Endothelial cell (in vitro differentiated cells): ENCODE results near the gene CPT1C. TPM values are rescaled to one million over a fixed set of nuclear protein-coding genes. Genes with fewer than 3 reads are reported as not detected.

ENCODE experiments used
- DNase-seq: peaks from one replicate; pipeline ENCODE4 v3.0.0; 2021; ENCODE audit warnings: low spot score
- H3K27ac Mint-ChIP-seq: one replicate; pipeline ENCODE4 v1.8.0; 2021; ENCODE audit warnings: mixed read lengths, inconsistent platforms; ENCODE audit not compliant: unreplicated experiment
- H3K27me3 Mint-ChIP-seq: one replicate; pipeline ENCODE4 v1.8.0; 2021; ENCODE audit warnings: mild to moderate bottlenecking, moderate library complexity, mixed read lengths, inconsistent platforms; ENCODE audit not compliant: unreplicated experiment
- H3K36me3 Mint-ChIP-seq: one replicate; pipeline ENCODE4 v1.8.0; 2021; ENCODE audit warnings: mild to moderate bottlenecking, low read depth, mixed read lengths, inconsistent platforms; ENCODE audit not compliant: unreplicated experiment
- H3K4me1 Mint-ChIP-seq: one replicate; pipeline ENCODE4 v1.8.0; 2021; ENCODE audit warnings: mild to moderate bottlenecking, mixed read lengths, inconsistent platforms; ENCODE audit not compliant: unreplicated experiment
- H3K4me3 Mint-ChIP-seq: one replicate; pipeline ENCODE4 v1.8.0; 2021; ENCODE audit warnings: mild to moderate bottlenecking, mixed read lengths, inconsistent platforms; ENCODE audit not compliant: unreplicated experiment
- H3K9me3 Mint-ChIP-seq: one replicate; pipeline ENCODE4 v1.8.0; 2021; ENCODE audit warnings: mixed read lengths, inconsistent platforms; ENCODE audit not compliant: unreplicated experiment
- total RNA-seq: library from RNA; stranded (reverse); fragmentation: NEBNext Ultra II Directional; extraction: Animal tissue kit (Norgen Biotek cat#: 25700); gene quantifications from one replicate; pipeline ENCODE4 v1.2.1, GENCODE V29; 2021; ENCODE audit not compliant: unreplicated experiment
- TF ChIP-seq, protein P1 (sequence below): fragments of 200-600 bp; sonication (generic); IDR thresholded peaks from one replicate; pipeline ENCODE4 v1.5.0; 2021; ENCODE audit warnings: antibody characterized with exemption; ENCODE audit not compliant: unreplicated experiment

The CPT1C gene
- total RNA-seq, 1 donor from 2014 or later = 94.1 TPM

DNA sequence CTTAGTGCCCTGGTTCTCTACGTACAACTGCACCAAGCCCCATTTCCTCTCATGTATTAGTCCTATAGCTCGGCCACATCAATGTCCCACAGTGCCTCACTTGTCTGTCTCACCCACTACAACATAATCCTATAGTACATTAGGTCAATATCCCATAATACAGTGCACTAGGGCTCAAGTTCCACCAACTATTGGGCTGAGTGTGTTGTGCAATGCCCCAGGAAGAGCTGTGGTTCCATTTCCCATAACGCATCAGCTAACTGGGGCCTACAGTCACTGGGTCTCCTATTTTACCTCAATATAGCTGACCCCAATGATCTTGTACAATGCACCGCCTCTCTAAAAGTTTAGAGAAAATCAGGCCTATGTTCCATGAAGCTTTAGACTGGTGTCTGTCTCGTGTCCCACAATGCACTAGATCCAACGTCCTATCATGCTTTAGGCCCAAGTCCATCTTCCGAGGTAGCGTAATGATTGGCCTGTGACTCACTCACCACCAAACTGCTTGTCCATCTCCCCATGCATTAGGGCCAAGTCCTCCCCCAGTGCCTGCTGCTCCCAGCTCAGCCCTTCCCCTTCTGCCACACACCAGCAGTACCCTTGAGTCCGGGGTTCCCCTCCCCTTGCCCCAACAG, 50.4 kb downstream of the CPT1C start:
- TF ChIP-seq, protein P1, sequence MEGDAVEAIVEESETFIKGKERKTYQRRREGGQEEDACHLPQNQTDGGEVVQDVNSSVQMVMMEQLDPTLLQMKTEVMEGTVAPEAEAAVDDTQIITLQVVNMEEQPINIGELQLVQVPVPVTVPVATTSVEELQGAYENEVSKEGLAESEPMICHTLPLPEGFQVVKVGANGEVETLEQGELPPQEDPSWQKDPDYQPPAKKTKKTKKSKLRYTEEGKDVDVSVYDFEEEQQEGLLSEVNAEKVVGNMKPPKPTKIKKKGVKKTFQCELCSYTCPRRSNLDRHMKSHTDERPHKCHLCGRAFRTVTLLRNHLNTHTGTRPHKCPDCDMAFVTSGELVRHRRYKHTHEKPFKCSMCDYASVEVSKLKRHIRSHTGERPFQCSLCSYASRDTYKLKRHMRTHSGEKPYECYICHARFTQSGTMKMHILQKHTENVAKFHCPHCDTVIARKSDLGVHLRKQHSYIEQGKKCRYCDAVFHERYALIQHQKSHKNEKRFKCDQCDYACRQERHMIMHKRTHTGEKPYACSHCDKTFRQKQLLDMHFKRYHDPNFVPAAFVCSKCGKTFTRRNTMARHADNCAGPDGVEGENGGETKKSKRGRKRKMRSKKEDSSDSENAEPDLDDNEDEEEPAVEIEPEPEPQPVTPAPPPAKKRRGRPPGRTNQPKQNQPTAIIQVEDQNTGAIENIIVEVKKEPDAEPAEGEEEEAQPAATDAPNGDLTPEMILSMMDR = no peak
- Mint-ChIP-seq H3K4me1 (no peaks in the 10 kb centered on the region), H3K36me3 (peaks cover 5% of the 10 kb centered on the region), H3K4me3 (no peak overlapping the region), H3K27me3 (peaks cover 10% of the 10 kb centered on the region), H3K27ac (no peak overlapping the region), H3K9me3 (no peaks in the 10 kb centered on the region)
- DNase-seq = no peak

DNA sequence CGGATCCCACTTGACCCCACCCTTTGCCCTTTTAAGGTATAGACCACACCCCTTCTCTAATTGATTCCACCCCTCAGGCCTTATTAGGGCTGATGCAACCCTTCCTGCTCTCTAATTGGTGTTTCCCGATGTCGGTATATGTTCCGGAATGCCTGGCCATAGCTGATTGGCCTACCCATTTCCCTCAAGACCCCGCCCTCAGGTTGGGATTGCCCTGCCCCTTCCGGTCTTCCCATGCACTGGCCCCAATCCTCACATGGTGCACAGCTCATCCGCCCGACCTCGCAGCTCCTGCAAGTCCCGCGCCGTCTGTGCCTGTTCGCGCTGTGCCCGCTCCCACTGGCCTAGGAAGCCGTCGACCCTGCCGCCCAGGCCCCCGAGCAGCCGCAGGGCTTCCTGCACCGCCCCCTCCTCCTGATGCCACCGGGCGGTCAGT, 54.0 kb downstream of the CPT1C start:
- H3K27me3 Mint-ChIP-seq = peaks cover 15% of the 10 kb centered on the region
- TF ChIP-seq, protein P1 = no peak
- H3K27ac Mint-ChIP-seq = no peak overlapping the region
- H3K4me1 Mint-ChIP-seq = no peaks in the 10 kb centered on the region
- H3K36me3 Mint-ChIP-seq = peaks cover 13% of the 10 kb centered on the region
- no peaks in the 10 kb centered on the region for H3K9me3 Mint-ChIP-seq
- DNase-seq = no peak
- H3K4me3 Mint-ChIP-seq = peak overlapping the region; percentile 67

DNA sequence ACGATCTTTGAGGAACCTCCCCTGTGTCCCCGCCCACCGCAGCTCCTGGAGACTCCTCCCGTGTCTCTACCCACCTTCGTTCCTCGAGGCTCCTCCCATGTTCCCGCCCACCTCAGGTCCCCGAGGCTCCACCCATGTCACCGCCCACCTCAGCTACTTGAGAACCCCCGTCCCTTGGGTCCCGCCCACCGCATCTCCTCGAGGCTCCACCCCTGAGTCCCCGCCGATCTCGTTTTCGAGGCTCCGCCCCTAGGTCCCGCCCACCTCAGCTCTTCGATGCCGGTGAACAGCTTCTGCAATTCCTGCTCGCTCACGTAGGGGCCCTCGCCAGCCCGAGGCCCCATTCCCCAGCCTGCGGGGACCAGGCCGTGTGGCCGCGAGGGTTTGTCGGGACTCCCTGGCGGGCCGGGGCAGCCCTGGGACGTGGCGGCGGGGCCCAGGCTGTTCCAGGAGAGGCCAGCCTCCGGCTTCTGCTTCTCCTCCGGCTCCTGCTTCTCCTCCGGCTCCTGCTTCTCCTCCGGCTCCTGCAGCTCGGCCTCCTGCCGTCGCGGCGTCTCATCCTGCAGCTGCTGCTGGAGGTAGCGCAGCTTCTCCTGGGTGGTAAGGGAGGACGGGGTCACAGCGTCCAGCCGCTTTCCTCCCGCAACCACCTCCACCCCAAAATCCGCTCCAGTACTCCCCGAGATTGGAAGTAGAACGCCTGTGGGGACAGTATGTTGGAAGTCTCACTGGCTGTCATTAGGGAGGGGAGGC, 55.5 kb downstream of the CPT1C start:
- no peak overlapping the region for H3K4me3 Mint-ChIP-seq

DNA sequence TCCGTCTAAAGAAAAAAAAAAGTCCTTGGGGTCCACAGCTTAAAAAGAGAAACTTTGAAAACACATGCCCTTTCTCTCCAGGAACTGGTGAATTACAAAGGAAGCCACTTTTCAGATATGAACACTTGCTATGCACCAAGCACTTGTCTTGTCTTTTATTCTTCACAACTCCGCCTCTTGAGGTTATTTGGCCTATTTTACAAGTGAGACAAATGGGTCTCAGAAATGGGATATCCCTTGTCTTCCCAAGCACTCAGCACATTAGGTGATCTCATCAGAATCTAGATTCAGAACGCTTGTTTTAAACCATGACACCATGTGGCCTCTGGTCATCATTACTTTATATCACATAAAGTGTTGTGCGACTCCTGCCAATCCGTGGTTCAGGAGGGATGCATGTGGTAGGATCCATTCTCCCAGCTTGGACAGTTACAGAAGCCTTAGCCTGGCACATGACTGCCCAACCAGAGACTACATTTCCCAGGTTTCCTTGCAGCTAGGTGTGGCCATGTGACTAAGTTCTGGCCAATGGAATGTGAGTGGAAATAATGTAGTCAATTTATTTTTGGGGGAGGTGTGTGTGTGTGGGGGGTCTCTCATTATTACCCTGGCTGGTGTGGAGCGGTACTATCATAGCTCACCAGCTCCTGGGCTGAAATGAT, 58.3 kb downstream of the CPT1C start:
- H3K36me3 Mint-ChIP-seq = peaks cover 8% of the 10 kb centered on the region
- no peak overlapping the region for H3K4me3 Mint-ChIP-seq
- no peak overlapping the region for H3K27ac Mint-ChIP-seq
- TF ChIP-seq, protein P1 = no peak
- peaks cover 11% of the 10 kb centered on the region for H3K27me3 Mint-ChIP-seq
- DNase-seq = no peak
- H3K4me1 Mint-ChIP-seq = no peaks in the 10 kb centered on the region
- no peaks in the 10 kb centered on the region for H3K9me3 Mint-ChIP-seq

More for the DNA sequence above, 55.5 kb downstream of the CPT1C start:
- Mint-ChIP-seq H3K36me3 (peaks cover 10% of the 10 kb centered on the region), H3K9me3 (no peaks in the 10 kb centered on the region), H3K27me3 (peaks cover 12% of the 10 kb centered on the region), H3K27ac (no peak overlapping the region), H3K4me1 (no peaks in the 10 kb centered on the region)
- TF ChIP-seq, protein P1 = no peak
- no peak for DNase-seq
